Measurements from ENCODE around the gene USP3. TPM values are rescaled to one million over a fixed set of nuclear protein-coding genes. Genes with fewer than 3 reads are reported as not detected.

USP3 gene
- total and polyA plus RNA-seq, 10 of the 15 experiments (the other 5 are each of a cell fraction or from before 2014, with no cell fraction given), result 23.8 to 64.5 (median 50.3) TPM

DNA sequence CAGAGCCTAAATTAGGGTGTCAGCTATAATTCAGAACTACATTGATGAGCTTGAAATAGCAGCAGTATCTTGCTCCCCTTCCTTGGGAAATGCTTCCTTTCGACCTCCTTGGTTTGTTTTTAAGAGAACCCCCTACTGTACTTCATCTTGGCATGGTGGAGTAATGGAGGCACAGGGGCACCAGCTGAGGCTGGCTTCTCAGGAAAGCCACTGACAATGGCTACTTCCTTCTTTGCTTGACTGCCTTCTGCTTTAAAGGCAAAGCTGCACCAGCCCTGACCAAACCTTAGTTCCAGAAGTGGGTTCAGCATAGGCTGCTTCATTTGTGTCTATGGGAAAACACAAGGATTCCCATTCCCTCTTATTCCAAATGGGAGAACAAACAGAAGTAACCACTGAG is 91.3 kb downstream of the USP3 start:
- no peaks in the 10 kb centered on the region for H4K20me1 ChIP-seq (ENCODE audit: control insufficient read depth, insufficient read depth)
- no peak for ATAC-seq
- TF ChIP-seq CBFB (IDR thresholded peaks at IDR 0.05; ENCODE audit: low read depth) (0 out of 2 replicates have a peak, but pooled peaks have one; percentile 46), CBX3 (IDR thresholded peaks at IDR 0.05; ENCODE audit: borderline replicate concordance, low read depth) (no peak), TCF12 (IDR thresholded peaks at IDR 0.05; ENCODE audit: low read depth, low read length) (no peak), ESRRA (IDR thresholded peaks at IDR 0.05; ENCODE audit: low read length) (no peak), YY1 (IDR thresholded peaks at IDR 0.05; ENCODE audit: low read depth, low read length) (0 out of 2 replicates have a peak, but pooled peaks have one; percentile 21), IKZF1 (conservative IDR thresholded peaks at IDR 0.05) (0 out of 2 replicates have a peak, but pooled peaks have one; percentile 21), PAX8 (IDR thresholded peaks at IDR 0.05) (no peak), MXI1 (IDR thresholded peaks at IDR 0.05; ENCODE audit: low read depth, low read length) (no peak)
- in situ Hi-C loops (cut with MboI) (loop anchor here (25.0 kb wide), 1 partner anchor 308 kb away; the partner anchor contains the start of gene APH1B), intact Hi-C loops (cut with micrococcal nuclease; ENCODE audit: unreplicated experiment) (loop anchor here (5.0 to 10.0 kb wide), 2 partner anchors 81 to 308 kb away; no protein-coding TSS in a partner anchor)
- 0 out of 2 replicates have a peak overlapping the region, but pooled peaks have one; percentile 29 for H3K27ac ChIP-seq (ENCODE audit: control insufficient read depth, insufficient read depth)
- peaks cover 18% of the 10 kb centered on the region for H3K79me2 ChIP-seq (ENCODE audit: control insufficient read depth, insufficient read depth, low read length)
- peaks cover 63% of the 10 kb centered on the region for H3K4me1 ChIP-seq (ENCODE audit: control insufficient read depth, insufficient read depth, low read length)
- no peak for DNase-seq (ENCODE audit: low read depth, low spot score)
- no peak overlapping the region for H3K9ac ChIP-seq (ENCODE audit: control insufficient read depth, insufficient read depth, low read length)
- SMC1A ChIA-PET (ENCODE audit: uncharacterized antibody, unreplicated experiment), result interaction anchor here (0.8 to 9.7 kb wide), 28 partner anchors 10 to 470 kb away, joined by 3 to 150 read pairs (median 4); no protein-coding TSS in a partner anchor
- no peak overlapping the region for H2AFZ ChIP-seq (ENCODE audit: control insufficient read depth, low read depth, low read length)
- H3K27me3 ChIP-seq (replicated peaks in 1 of 2; ENCODE audit: control insufficient read depth in 2 of 2, insufficient read depth in 2 of 2, low read length in 1 of 2), result no peaks in the 10 kb centered on the region
- peaks cover 2 to 9% of the 10 kb centered on the region in 2 experiments; a peak in 3 of 4 replicates for H3K36me3 ChIP-seq (ENCODE audit: control insufficient read depth in 2 of 2, insufficient read depth in 2 of 2, low read length in 1 of 2)
- no TSS peak for BruUV-seq (replicated peaks)
- H3K9me3 ChIP-seq (replicated peaks; ENCODE audit: control insufficient read depth, insufficient read depth, low read length), result no peaks in the 10 kb centered on the region
- WGBS (ENCODE audit: insufficient coverage, insufficient replicate concordance, low lambda C conversion rate, missing lambda C conversion rate), result 60% methylated on average over 1 of the region's 1 CpG
- no peak for FAIRE-seq
- no peak overlapping the region for H3K4me3 ChIP-seq
- RAD21 ChIA-PET (ENCODE audit: unreplicated experiment), result interaction anchor here (0.6 to 8.2 kb wide), 17 partner anchors 21 to 187 kb away, joined by 3 to 113 read pairs (median 5); partner anchors contain the start of gene USP3
- CTCF ChIA-PET, result interaction anchor here (0.8 to 11.3 kb wide), 10 partner anchors 14 to 471 kb away, joined by 3 to 272 read pairs (median 4); no protein-coding TSS in a partner anchor
- POLR2A ChIA-PET, result interaction anchor here (0.5 to 8.8 kb wide), 12 partner anchors 14 to 449 kb away, joined by 3 to 66 read pairs (median 4); partner anchors contain the start of gene USP3
- H3K4me2 ChIP-seq (ENCODE audit: control insufficient read depth, insufficient read depth), result peak overlapping the region; percentile 51
